22Rv1 (cell line): ENCODE results near the gene DPP4.

Experiments used
- CTCF ChIP-seq: fragments of 450-650 bp; IDR thresholded peaks from 2 replicates; pipeline ENCODE4 v1.5.1; 2017; ENCODE audit warnings: mild to moderate bottlenecking
- ZFX ChIP-seq: fragments of 450-650 bp; IDR thresholded peaks from 2 replicates; pipeline ENCODE4 v1.6.1; 2017; ENCODE audit warnings: antibody characterized with exemption, borderline replicate concordance

- TF ChIP-seq CTCF (no peak), ZFX (no peak)
Measured at GRCh38 chr2:162058973-162059668, 14.9 kb downstream of the DPP4 start.
